Smooth muscle cell (in vitro differentiated cells): ENCODE measurements around the gene PGAP2. TPM values are rescaled to one million over a fixed set of nuclear protein-coding genes. Genes with fewer than 3 reads are reported as not detected.
"Not testable (repeated sequence)": the region's sequence is repeated elsewhere in the genome, so short reads cannot be mapped to it uniquely, and the experiment has no call there.

ENCODE experiments used
- DNase-seq: peaks from one replicate; lab custom pipeline; 2025; ENCODE audit not compliant: unreplicated experiment; lab: John Stamatoyannopoulos, UW
- H2AFZ ChIP-seq: fragments of 200-600 bp; sonication (generic); 2 replicates; pipeline ENCODE4 v1.6.0; 2016; ENCODE audit warnings: antibody characterized with exemption, low read depth, mild to moderate bottlenecking
- H3F3A ChIP-seq: fragments of 200-600 bp; sonication (generic); 2 replicates; pipeline ENCODE4 v1.6.0; 2017; ENCODE audit warnings: antibody characterized with exemption, low read depth
- H3K27ac ChIP-seq: fragments of 200-600 bp; sonication (generic); 2 replicates; pipeline ENCODE4 v1.5.1; 2016; ENCODE audit warnings: low read depth, mild to moderate bottlenecking
- H3K27me3 ChIP-seq: fragments of 200-600 bp; sonication (generic); 2 replicates; pipeline ENCODE4 v1.6.1; 2016; ENCODE audit warnings: low read depth, mild to moderate bottlenecking
- H3K36me3 ChIP-seq: fragments of 200-600 bp; sonication (generic); 2 replicates; pipeline ENCODE4 v1.5.1; 2016; ENCODE audit warnings: low read depth
- H3K4me1 ChIP-seq: fragments of 200-600 bp; sonication (generic); 2 replicates; pipeline ENCODE4 v1.5.1; 2016; ENCODE audit warnings: low read depth
- H3K4me2 ChIP-seq: fragments of 200-600 bp; sonication (generic); 2 replicates; pipeline ENCODE4 v1.6.0; 2016; ENCODE audit warnings: mild to moderate bottlenecking
- H3K4me3 ChIP-seq: fragments of 200-600 bp; sonication (generic); 2 replicates; pipeline ENCODE4 v1.5.1; 2016; ENCODE audit warnings: mild to moderate bottlenecking
- H3K79me2 ChIP-seq: fragments of 200-600 bp; sonication (generic); 2 replicates; pipeline ENCODE4 v1.6.0; 2016; ENCODE audit warnings: low read depth, mild to moderate bottlenecking
- H3K9ac ChIP-seq: fragments of 200-600 bp; sonication (generic); 2 replicates; pipeline ENCODE4 v1.6.0; 2016; ENCODE audit warnings: low read depth
- H3K9me3 ChIP-seq: fragments of 200-600 bp; sonication (generic); replicated peaks from 2 replicates; pipeline ENCODE4 v1.5.1; 2016; ENCODE audit warnings: low read depth
- H4K20me1 ChIP-seq: fragments of 200-600 bp; sonication (generic); 2 replicates; pipeline ENCODE4 v1.6.0; 2016; ENCODE audit warnings: low read depth
- WGBS: methylation state at CpG from one replicate; pipeline ENCODE4 v1.1.7; 2016; ENCODE audit warnings: low lambda C conversion rate; 5-methylcytosine and 5-hydroxymethylcytosine counted together
- polyA plus RNA-seq: library from polyadenylated mRNA; unstranded; fragments of >200 nt; fragmentation: Nextera tagmentation; extraction: Ambion mirVana; gene quantifications from 2 replicates; pipeline ENCODE4 v1.2.1, GENCODE V29; 2016
- total RNA-seq: library from RNA; depleted of rRNA; stranded (reverse); fragments of >200 nt; gene quantifications from 2 replicates; pipeline ENCODE4 v1.2.3, GENCODE V29; 2014
- TF ChIP-seq, protein P1 (sequence below): fragments of 200-600 bp; sonication (generic); IDR thresholded peaks from 2 replicates; pipeline ENCODE4 v1.5.1; 2017; ENCODE audit warnings: borderline replicate concordance, mild to moderate bottlenecking, antibody characterized with exemption; ENCODE audit not compliant: insufficient read depth, poor library complexity, severe bottlenecking

Gene PGAP2
- total and polyA plus RNA-seq, 2 experiments from 2014 or later: 8.7 to 10.9 TPM

GRCh38 chr11:3783611-3784010 is 24.7 kb upstream of the PGAP2 start:
- Histone ChIP-seq H4K20me1 (peaks cover 93% of the 10 kb centered on the region), H3K9me3 (no peaks in the 10 kb centered on the region), H3K27me3 (no peaks in the 10 kb centered on the region), H3K4me3 (no peak overlapping the region), H3K4me1 (peaks cover 10% of the 10 kb centered on the region), H3K79me2 (peaks cover 75% of the 10 kb centered on the region), H3K36me3 (peaks cover 4% of the 10 kb centered on the region), H3K4me2 (no peak overlapping the region), H3K27ac (no peak overlapping the region), H3F3A (peaks cover 6% of the 10 kb centered on the region), H2AFZ (no peak overlapping the region), H3K9ac (no peak overlapping the region)
- over 99% methylated on average over 4 of the region's 4 CpGs for WGBS
- DNase-seq: no peak
- TF ChIP-seq, protein P1, sequence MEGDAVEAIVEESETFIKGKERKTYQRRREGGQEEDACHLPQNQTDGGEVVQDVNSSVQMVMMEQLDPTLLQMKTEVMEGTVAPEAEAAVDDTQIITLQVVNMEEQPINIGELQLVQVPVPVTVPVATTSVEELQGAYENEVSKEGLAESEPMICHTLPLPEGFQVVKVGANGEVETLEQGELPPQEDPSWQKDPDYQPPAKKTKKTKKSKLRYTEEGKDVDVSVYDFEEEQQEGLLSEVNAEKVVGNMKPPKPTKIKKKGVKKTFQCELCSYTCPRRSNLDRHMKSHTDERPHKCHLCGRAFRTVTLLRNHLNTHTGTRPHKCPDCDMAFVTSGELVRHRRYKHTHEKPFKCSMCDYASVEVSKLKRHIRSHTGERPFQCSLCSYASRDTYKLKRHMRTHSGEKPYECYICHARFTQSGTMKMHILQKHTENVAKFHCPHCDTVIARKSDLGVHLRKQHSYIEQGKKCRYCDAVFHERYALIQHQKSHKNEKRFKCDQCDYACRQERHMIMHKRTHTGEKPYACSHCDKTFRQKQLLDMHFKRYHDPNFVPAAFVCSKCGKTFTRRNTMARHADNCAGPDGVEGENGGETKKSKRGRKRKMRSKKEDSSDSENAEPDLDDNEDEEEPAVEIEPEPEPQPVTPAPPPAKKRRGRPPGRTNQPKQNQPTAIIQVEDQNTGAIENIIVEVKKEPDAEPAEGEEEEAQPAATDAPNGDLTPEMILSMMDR: no peak

DNA sequence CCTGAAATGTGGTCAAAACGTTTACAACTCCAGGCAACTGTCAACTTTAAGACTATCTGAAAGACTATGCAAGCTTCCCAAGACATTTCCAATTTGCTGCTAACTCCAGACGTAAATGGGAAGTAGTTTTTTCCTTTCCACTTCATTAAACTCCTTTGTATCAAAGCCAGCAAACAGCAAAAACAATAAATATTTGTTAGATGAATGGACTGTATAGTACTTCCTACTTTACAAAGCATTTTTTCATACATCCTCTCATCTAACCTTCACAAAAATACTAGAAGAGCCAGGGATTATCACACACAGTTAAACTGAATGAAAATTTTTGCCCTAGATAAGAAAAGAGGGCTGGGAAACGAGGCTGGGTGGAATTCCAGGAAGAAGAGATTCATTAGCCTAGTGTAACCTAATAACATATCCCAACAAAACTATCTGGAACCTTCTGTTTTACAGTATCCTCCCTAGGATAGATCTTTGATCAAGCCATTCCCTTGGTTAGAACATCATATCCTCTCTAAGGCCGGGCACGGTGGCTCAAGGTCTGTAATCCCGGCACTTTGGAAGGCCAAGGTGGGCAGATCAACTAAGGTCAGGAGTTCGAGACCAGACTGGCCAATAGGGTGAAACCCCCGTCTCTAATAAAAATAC is 21.5 kb upstream of the PGAP2 start:
- H2AFZ ChIP-seq: no peak overlapping the region

GRCh38 chr11:3794387-3794786 is 14.0 kb upstream of the PGAP2 start:
- not testable (repeated sequence) for H3K9ac ChIP-seq, H3K36me3 ChIP-seq, H3K4me3 ChIP-seq, H3K27ac ChIP-seq, H3K9me3 ChIP-seq, DNase-seq, H2AFZ ChIP-seq, H3K4me2 ChIP-seq, H3F3A ChIP-seq, H3K27me3 ChIP-seq
- 97% methylated on average over 10 of the region's 10 CpGs for WGBS
- Histone ChIP-seq H4K20me1 (peaks cover 74% of the 10 kb centered on the region), H3K4me1 (peaks cover 15% of the 10 kb centered on the region), H3K79me2 (peaks cover 79% of the 10 kb centered on the region)

More for the DNA sequence above, 21.5 kb upstream of the PGAP2 start:
- peak overlapping the region; percentile 43 for H3K4me2 ChIP-seq
- H3K9ac ChIP-seq: no peak overlapping the region
- no peak overlapping the region for H3K4me3 ChIP-seq
- no peaks in the 10 kb centered on the region for H3K9me3 ChIP-seq
- H4K20me1 ChIP-seq: peaks cover 99% of the 10 kb centered on the region
- 71% methylated on average over 8 of the region's 8 CpGs for WGBS
- DNase-seq: no peak
- peak overlapping the region; percentile 52 for H3K27ac ChIP-seq
- TF ChIP-seq, protein P1: no peak
- H3K4me1 ChIP-seq: peaks cover 10% of the 10 kb centered on the region
- H3K79me2 ChIP-seq: peaks cover 95% of the 10 kb centered on the region
- no peaks in the 10 kb centered on the region for H3K36me3 ChIP-seq
- peaks cover 1% of the 10 kb centered on the region for H3F3A ChIP-seq
- no peaks in the 10 kb centered on the region for H3K27me3 ChIP-seq

DNA sequence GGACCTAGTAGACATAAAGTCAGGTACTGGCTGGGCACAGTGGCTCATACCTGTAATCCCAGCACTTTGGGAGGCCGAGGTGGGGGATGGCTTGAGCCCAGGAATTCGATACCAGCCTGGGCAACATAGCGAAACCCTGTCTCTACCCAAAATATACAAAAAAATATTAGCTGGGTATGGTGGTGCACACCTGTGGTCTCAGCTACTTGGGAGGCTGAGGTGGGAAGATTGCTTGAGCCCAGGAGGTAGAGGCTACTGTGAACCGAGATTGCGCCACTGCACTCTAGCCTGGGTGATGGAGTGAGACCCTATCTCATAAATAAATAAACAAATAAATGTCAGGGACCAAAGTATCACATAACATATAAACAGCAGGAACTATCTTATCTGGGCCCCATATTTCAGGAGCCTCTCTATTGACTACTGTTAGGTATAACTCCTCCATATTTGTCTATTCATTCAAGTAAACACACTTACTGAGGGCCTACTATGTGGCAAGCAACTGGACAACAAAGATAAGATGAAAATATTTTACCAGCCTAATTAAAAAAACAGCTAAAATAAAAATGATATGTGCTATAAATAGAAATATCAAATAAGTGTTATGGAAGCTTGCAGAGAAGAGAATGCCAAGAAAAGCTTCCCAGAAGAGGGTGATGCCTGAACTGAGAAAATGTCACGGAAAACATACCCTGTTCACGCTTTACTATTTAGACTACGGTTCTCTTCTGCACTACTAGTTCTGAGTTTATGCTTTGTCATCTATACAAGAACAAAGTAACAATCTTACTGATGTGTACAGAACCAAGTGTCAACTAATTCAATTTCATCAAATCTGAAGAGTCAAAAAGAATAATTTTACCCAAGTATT is 13.0 kb upstream of the PGAP2 start:
- H4K20me1 ChIP-seq: peaks cover 65% of the 10 kb centered on the region
- peak overlapping the region; percentile 17 for H3K27ac ChIP-seq
- TF ChIP-seq, protein P1: no peak
- H3K36me3 ChIP-seq: no peaks in the 10 kb centered on the region
- H3K9ac ChIP-seq: peak overlapping the region; percentile 97
- H3K27me3 ChIP-seq: no peaks in the 10 kb centered on the region
- peaks cover 69% of the 10 kb centered on the region for H3K79me2 ChIP-seq
- no peaks in the 10 kb centered on the region for H3F3A ChIP-seq
- no peak for DNase-seq
- WGBS: 96% methylated on average over 8 of the region's 8 CpGs
- H3K9me3 ChIP-seq: no peaks in the 10 kb centered on the region
- peak overlapping the region; percentile 98 for H3K4me2 ChIP-seq
- no peak overlapping the region for H2AFZ ChIP-seq
- H3K4me1 ChIP-seq: peaks cover 15% of the 10 kb centered on the region
- H3K4me3 ChIP-seq: peak overlapping the region; percentile 85
